NB4 (cell line): ENCODE measurements around the gene LCE3C.

Experiments
- CTCF ChIP-seq: IDR thresholded peaks from one replicate; pipeline ENCODE4 v1.5.1; 2012; ENCODE audit warnings: low read depth, low read length
- MAX ChIP-seq: IDR thresholded peaks from 2 replicates; pipeline ENCODE4 v1.6.1; 2011; ENCODE audit warnings: low read depth, low read length
- MYC ChIP-seq: IDR thresholded peaks from 2 replicates; pipeline ENCODE4 v1.6.1; 2011; ENCODE audit warnings: low read depth, low read length
- POLR2A ChIP-seq: IDR thresholded peaks from 2 replicates; pipeline ENCODE4 v1.6.1; 2011; ENCODE audit warnings: mild to moderate bottlenecking; ENCODE audit not compliant: insufficient read length; ENCODE audit errors: extremely low read depth

GRCh38 chr1:152566681-152567080, 33.4 kb upstream of the LCE3C start, which contains the start of gene LCE3E:
- TF ChIP-seq CTCF (no peak), POLR2A (no peak), MYC (no peak), MAX (no peak)
